AG08396 (cell line): Measurements from ENCODE around the gene PVRIG.
"Not testable (repeated sequence)": the region's sequence is repeated elsewhere in the genome, so short reads cannot be mapped to it uniquely, and the experiment has no call there.

Source experiments
- DNase-seq: peaks from one replicate; pipeline ENCODE4 v3.0.0; 2012; ENCODE audit warnings: low spot score, mixed read lengths

PVRIG gene

DNA sequence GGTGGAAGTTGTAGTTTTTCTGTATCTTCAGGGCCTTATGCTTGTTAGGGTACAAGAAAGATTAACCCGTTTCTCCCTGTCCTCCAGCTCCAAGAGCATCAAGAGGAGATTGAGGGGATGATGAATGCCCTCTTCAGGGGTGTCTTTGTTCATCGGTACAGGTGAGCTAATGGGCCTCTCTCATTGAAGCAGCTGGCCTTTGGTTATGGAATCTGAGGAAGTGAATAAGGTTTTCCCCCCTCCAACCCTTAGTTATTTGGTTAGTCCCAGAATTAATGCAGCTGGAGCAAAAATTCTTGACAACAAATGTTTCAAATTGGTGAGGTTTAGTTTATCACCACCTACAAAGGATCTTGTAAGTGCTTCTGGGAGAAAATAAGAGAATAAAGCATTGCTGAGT lies 24.5 kb upstream of the PVRIG start:
- no peak for DNase-seq

DNA sequence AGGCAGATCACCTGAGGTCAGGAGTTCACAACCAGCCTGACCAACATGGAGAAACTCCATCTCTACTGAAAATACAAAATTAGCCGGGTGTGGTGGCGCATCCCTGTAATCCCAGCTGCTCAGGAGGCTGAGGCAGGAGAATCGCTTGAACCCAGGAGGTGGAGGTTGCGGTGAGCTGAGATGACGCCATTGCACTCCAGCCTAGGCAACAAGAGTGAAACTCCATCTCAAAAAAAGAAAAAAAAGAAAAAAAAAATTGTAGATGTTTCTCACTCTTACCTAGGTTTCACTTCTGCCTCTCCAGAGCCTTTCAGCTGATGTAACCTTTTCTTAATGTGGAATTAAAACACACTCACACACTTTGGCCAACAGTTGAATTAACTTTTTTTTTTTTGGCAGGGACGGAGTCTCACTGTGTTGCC lies 23.8 kb upstream of the PVRIG start:
- DNase-seq: not testable (repeated sequence)

DNA sequence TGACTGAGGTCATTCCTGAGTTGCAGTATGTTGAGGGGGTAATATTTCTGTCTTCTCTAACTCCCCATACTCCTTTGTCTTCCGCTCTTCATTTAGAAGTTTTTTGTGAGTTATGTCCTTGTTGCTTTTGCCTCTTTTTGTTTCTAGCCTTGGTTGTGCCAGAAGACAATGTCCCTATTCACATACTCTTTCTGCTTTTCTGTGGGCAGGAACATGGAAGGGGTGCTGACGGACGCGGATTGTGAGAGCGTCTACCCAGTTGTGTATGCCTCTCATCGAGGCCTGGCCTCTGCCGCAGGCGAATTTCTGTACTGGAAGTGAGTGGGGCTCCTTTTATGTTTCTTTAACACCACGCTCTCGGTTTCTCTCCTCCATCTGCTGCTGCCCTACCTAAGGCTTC lies 21.5 kb upstream of the PVRIG start:
- DNase-seq: no peak

DNA sequence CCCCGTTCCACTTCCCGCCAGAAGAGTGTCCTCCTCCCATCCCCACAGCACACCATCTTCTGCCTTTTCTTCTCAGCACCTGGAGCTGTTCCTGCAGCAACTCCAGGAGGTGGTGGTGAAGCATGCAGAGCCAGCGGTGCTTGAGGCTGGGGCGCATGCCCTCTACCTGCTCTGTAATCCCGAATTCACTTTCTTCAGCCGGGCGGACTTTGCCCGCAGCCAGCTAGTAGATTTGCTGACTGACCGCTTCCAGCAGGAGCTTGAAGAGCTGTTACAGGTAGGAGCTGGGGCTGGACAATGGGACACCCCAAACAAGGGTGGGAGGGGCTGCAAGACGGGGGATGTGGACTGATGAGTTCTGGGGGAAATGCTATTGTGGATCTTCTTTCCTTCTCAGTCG lies 19.1 kb upstream of the PVRIG start:
- DNase-seq: no peak

DNA sequence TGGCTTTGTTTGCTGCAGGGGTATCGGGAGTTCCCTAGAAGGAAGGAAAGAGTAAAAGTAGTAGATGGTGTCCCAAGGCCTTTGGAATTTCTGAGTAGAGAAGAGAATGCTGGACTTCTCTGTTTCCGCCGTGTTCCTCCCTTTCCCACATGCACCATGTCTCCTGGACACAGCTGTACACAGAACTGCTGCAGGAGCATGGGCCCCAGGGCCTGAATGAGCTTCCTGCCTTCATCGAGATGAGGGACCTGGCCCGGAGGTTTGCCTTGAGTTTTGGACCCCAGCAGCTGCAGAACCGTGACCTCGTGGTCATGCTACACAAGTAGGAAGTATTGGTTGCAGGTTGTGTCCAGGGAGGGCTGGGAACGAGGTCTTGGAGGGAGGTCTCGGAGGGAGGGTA lies 15.3 kb upstream of the PVRIG start:
- DNase-seq: no peak

DNA sequence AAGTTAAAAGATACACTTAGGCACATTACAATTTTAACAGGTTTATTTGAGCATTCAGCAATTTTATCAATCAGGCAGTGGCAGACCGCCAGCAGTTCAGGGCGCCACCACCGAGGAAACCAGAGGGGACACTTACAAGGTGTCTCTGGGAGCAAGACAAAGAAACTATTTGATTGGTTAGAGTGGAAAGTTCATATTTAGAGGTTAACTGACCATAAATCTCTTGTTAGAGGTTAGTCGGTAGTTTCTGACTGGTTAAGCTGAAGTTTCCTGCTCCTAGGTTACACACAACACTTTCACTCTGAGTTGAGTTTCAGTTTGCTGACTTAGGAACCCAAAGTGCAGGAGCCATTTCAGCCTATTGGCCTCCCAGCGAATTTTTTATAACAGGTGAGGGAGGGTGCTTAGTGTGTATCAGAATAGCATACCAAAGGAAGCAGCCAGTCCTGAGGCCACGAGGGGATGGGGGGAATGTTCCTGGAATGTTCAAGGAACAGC lies 10.8 kb upstream of the PVRIG start:
- no peak for DNase-seq

DNA sequence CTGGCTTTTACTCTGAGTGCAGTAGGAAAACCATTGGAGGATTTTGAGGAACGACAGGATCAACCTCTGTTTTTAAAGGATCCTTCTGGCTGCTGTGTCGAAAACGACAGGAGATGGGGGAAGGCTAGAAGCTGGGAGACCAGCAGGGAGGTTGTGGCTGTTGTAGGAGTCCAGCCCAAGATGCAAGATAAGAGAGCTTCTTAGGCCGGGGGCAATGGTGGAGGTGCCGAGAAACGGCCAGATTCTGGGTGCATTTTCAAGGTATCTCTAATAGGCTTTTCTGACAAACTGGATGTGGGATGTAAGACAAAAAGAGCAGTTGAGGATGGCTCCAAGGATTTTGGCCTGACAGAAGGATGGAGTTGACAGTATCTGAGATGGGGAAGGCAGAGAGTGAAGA lies 10.3 kb upstream of the PVRIG start:
- no peak for DNase-seq

DNA sequence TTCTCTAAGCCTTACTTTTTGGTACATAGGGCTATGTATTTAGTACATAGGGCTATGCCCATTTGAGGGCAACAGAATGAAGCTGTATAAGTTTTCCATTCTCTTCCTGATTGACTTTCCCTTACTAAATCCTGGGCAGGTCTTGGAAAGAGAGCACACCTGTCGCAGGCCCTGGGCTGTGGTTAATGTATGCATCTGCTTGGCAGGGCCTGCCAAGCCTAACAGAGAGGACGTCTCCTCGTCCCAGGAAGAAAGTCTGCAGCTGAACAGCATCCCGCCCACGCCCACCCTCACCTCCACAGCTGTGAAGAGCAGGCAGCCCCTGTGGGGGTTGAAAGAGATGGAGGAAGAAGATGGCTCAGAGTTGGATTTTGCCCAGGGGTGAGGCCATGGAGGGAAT lies 8.9 kb upstream of the PVRIG start:
- DNase-seq: no peak

DNA sequence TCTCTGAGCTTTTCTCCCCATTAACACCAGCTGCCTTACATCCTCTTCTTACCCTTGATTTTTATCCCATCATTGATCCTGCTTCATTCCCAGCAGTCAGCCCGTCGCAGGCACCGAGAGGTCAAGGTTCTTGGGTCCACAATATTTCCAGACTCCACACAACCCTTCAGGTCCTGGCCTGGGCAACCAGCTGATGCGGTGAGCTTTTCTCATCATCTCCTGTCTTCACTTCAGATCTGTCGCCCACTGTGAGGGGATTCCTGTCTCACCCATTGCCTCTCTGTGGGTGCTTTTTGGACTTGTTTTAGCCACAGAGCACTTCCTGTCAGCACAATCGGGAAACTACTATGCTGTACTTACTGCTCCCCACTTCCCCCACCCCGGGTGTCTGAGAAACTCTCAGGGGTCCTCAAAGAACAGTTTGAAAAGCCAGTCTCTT lies 8.4 kb upstream of the PVRIG start:
- DNase-seq: no peak

DNA sequence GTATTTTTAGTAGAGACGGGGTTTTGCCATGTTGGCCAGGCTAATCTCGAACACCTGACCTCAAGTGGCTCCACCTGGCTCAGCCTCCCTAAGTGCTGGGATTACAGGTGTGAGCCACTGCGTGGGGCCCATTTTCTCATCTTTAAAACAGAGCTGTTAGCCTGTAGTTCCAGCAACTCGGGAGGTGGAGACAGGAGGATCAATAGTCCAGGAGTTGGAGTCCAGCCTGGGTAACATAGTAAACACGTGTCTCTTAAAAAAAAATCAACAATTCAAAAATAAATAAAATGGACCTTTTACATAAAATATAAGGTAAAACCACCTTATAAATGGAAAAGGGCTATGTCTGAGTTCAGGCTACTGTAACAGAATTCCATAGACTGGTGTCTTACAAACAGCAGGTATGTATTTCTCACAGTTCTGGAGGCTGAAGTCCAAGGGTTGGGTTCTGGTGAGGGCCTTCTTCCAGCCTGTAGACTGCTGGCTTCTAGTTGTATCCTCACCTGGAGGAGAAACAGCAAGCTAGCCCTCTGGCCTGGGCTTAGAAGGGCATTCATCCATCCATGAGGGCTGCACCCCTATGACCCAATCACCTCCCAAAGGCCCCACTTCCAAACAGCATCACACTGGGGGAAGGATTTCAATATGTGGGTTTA lies 7.0 kb upstream of the PVRIG start:
- DNase-seq: no peak

DNA sequence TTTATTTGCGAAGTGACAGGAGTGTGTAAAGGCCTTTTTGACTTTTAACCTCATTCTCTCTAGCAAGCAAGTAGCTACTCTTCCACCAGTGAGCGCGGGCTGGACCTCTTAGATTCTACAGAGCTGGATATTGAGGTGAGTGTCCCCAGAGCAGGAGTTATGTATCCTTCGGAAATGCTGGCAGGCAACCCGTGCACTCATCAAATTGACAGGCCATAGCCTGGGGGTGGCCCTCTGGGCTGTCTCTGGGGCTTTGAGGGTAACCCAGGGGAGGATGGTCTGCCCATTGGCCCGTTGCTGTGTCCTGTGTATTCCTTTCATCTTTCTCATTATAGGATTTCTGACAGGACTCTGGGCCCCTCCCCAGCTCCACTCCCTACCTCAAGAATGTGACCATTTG lies 6.1 kb upstream of the PVRIG start:
- no peak for DNase-seq

DNA sequence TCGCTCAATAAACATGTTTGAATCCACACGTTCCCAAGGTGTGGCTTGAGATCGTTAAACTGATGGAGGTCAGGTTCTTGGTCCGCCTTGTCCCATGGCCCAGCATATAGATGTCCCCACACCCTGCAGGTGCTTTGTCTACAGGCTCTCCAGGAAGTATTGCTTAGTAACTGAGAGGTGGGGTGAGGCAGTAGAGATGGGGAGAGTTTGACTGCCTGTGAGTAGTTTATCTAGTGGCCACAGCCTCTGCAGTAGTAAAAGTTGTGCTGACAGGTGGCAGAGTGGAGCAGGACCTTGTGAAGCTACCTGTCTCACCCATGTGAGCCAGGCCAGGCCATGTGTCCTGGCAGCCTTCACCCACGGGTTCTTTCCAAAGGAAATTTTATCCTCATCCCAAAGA lies 5.4 kb upstream of the PVRIG start:
- not testable (repeated sequence) for DNase-seq

DNA sequence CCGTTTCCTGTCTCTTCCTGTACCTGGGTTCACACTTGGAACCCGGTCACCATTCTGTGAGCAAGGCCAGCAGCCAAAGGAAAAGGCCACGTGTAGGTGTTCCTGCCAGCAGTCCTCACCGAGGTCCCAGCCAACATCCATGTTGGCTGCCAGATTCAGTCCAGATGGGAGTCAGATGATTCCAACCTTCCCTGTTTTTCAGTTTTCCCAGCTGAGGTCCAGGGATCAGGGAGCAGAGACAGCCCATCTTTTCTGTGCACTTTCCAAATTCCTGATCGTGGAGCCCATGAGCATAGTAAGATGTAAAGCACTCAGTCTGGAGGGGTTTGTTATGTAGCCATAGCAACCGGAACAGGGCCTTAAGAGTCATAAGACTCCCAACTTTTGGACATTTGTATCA lies 3.9 kb upstream of the PVRIG start:
- no peak for DNase-seq

DNA sequence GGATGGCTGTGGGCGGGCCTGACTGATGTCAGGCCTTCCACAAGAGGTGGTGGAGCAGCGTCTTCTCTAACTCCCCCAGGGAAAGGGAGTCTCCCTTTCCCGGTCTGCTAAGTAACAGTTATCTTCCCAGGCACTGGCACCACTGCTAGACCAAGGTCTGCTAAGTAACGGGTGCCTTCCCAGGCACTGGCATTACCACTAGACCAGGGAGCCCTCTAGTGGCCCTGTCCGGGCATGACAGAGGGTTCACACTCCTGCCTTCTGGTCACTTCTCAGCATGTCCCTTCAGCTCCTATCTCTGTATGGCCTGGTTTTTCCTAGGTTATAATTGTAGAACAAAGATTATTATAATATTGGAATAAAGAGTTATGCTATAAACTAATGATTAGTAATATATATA lies 1.8 kb upstream of the PVRIG start:
- not testable (repeated sequence) for DNase-seq

DNA sequence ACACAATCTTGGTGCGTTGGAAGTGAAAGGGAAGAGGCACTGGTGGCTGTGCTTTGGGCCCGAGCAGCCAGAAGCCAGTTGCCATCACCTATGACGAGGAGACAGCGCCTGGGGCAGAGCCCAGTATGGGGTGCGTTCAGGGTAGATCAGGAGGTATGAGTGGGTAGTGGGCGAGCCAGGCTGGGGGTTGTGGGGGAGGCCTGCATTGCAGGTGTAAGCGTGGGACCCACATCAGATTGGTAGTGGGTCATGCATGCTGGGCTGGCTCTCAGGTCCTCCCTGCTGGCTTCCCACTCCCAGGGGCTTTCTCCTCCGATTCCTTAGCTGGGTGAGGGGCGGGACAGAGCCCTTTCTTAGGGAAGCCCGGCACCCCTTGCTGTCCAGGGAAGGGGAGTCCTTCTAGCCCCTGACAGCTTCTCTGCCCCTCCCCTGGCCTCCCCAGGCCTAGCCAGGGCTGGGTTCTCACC lies 445 bp upstream of the PVRIG start:
- no peak for DNase-seq

DNA sequence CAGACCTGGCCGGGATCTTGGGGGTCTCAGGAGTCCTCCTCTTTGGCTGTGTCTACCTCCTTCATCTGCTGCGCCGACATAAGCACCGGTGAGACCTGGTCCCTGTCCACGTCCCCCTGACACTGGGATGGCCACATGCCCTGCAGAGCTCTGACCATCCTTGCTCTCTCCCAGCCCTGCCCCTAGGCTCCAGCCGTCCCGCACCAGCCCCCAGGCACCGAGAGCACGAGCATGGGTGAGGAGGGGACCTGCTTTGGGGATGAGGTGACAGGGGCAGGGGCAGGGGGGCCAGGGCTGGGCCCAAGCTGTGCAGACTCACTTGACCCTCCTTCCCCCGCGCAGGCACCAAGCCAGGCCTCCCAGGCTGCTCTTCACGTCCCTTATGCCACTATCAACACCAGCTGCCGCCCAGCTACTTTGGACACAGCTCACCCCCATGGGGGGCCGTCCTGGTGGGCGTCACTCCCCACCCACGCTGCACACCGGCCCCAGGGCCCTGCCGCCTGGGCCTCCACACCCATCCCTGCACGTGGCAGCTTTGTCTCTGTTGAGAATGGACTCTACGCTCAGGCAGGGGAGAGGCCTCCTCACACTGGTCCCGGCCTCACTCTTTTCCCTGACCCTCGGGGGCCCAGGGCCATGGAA lies 959 bp downstream of the PVRIG start:
- DNase-seq: no peak

DNA sequence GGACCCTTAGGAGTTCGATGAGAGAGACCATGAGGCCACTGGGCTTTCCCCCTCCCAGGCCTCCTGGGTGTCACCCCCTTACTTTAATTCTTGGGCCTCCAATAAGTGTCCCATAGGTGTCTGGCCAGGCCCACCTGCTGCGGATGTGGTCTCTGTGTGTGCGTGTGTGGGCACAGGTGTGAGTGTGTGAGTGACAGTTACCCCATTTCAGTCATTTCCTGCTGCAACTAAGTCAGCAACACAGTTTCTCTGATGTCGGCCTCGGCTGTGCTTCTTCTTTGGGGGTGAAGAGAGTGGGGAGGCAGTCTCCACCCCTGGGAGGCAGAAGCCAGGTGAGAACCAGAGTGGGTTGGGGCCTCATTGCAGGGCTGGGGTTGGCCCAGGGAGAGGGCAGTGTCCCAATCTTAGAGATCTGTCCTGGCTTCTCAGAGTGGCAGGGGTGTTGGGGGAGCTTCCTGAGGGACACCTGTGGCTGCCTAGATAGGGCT lies 1.5 kb downstream of the PVRIG start:
- no peak for DNase-seq

DNA sequence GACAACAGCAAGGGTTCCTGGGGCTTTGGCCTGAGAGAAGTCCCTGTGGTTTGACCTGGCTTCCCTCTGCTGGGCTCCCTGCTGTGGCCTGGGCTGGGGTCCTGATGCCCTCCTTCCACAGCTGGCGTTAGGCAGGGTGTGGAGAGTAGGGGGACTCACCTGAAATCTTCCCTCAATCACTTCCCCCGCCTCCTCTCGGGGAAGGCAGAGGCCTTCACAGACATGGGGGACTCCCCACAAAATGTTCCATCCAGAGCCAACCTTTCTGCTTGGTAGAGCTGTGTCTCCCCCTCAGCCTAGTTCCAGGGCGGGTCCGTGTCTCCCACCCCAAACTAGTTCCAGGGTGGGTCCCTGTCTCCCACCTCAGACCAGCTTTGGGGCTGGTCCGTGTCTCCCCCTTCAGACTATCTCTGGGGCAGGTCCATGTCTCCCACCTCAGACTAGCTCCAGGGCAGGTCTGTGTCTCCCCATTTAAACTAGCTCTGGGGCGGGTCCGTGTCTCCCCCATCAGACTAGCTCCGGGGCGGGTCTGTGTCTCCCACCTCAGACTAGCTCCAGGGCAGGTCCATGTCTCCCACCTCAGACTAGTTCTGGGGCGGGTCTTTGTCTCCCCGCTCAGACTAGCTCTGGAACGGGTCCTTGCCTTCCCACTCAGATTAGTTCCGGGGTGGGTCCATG lies 2.2 kb downstream of the PVRIG start:
- DNase-seq: no peak

DNA sequence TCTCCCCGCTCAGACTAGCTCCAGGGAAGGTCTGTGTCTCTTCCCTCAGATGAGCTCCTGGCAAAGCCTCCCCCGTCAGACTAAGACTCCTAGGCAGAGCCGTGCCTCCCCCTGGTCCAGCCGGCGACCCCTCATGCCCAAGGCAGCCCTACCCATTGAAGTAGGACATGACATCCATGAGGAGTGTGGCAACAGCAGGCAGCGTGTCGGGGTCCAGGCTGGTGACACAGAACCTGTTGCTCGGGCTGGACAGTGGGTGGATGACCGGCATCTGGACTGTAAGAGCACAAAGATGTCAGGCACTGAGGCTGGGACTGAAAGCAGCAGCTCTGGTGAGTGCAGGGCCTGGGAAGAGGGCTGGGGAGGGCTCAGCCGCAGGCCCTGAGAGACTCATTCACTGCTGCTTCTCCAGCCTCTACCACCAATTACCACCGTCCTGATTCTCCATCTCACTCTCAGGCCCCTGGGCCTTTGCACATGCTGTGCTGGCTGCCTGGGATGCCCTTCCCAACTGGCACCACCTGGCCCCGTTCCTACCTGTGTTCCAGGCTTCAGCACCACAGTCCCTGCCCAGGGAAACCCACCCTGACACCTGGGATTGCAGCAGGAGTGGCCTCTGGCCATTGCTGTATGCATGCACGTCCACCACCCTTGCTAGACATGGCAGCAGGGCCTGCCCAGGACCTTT lies 2.8 kb downstream of the PVRIG start:
- no peak for DNase-seq

DNA sequence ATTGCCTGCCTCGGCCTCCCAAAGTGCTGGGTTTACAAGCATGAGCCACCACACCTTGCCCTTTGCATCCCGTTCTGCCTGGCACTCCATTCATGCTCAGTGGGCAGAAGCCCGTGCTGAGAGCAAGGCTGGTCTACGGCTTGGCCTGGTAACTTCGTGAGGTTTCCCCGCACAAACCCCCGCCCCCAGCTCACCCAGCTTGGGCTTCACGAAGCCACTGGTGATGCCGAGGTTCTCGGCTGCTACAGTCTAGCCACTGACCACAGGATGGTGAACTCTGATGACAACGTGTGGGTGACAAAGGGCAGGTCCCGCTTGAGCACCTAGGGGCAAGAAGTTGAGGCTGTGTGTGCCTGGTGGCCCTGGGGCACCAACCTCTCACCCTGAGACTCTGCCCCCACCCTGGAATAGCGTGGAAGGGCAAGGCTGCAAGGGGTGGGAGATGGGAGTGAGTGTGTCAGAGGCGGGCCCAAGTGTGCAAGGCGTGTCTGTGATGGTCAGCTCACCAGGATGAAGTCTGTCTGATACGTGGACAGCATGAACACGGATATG lies 3.7 kb downstream of the PVRIG start:
- DNase-seq: not testable (repeated sequence)

DNA sequence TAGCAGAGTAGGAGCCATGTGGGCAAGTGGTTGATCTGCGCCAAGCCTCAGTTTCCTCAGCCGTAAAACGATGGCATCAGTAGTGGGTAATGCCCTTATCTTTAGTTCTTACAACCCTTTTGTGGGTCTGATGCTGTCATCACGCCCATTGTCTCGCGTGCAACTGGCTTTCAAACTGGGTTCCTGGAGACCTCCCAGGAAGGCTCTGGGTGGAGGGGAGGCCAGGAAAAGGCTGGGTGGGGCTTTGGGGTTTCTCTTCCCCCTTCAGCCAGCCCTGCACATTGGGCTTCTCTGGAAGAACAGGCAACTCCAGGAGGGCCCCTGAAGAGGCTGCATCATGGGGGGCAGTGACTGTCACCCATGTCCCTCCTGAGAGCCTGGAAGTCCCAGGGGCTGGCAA lies 5.1 kb downstream of the PVRIG start:
- DNase-seq: not testable (repeated sequence)

DNA sequence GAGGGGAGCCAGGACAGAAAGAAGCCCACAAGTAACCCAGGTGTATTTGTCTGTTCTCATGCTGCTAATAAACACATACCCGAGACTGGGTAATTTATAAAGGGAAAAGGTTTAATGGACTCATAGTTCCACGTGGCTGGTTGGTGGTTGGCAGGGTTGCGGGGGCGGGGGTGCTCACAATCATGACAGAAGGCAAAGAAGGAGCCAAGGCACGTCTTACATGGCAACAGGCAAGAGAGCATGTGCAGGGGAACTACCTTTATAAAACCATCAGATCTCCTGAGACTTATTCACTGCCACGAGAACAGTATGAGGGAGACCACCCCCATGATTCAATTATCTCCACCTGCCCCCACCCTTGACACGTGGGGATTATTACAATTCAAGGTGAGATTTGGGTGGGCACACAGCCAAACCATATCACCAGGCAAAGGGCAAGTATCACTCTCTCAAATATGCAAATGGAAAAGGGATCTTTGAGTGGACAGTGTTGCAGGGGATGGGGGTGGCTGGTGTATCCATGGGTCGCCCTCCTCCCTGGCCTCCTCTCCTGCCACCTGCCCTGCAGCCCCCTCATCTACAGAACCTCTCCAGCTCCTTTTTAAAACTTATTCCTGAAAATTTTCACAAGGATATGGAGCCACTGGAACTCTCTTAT lies 15.0 kb downstream of the PVRIG start:
- not testable (repeated sequence) for DNase-seq
